ENCODE measurements around the gene NAXE.

The NAXE gene

GRCh38 chr1:156640842-156641706 lies 49.5 kb downstream of the NAXE start:
- Histone ChIP-seq H3K27me3 (ENCODE audit: insufficient read depth, low read depth) (peaks cover 97% of the 10 kb centered on the region), H3K27ac (no peak overlapping the region), H3K36me3 (ENCODE audit: insufficient read depth) (no peaks in the 10 kb centered on the region), H4K20me1 (ENCODE audit: insufficient read depth) (no peaks in the 10 kb centered on the region), H3K4me3 (IDR thresholded peaks at IDR 0.05; ENCODE audit: insufficient read depth, low read depth, low read length) (no peak overlapping the region), H3K4me1 (ENCODE audit: low read depth, poor library complexity, severe bottlenecking) (peaks cover 15% of the 10 kb centered on the region), H3K79me2 (ENCODE audit: insufficient read depth, low read depth) (no peaks in the 10 kb centered on the region), H2AFZ (ENCODE audit: low read depth) (no peak overlapping the region), H3K9ac (no peak overlapping the region), H3K4me2 (no peak overlapping the region)
- no peak for TF ChIP-seq CTCF (conservative IDR thresholded peaks at IDR 0.05; ENCODE audit: low read depth, low read length)

DNA sequence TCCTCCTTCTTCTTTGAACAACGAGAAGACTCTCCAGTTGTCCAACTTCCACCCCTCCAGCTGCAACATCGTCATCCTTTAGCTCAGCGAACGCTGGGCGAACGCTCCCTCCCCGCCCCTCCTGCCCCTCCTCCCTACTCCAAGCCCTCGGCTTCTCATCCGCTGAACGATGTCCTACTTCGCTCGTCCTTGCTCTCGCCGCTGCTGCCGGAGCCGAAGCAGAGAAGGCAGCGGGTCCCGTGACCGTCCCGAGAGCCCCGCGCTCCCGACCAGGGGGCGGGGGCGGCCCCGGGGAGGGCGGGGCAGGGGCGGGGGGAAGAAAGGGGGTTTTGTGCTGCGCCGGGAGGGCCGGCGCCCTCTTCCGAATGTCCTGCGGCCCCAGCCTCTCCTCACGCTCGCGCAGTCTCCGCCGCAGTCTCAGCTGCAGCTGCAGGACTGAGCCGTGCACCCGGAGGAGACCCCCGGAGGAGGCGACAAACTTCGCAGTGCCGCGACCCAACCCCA lies 50.2 kb downstream of the NAXE start, which contains the start of gene BCAN:
BCAN (plus strand) TSS at position 357 of the 504 bp plus-strand sequence. CDS start 3,938 bp downstream, outside the sequence.
- Histone ChIP-seq H2AFZ (ENCODE audit: low read depth) (no peak within 1 kb of the TSS), H3K36me3 (ENCODE audit: insufficient read depth) (no peaks in the 10 kb centered on the region), H3K4me3 (IDR thresholded peaks at IDR 0.05; ENCODE audit: insufficient read depth, low read depth, low read length) (no peak within 1 kb of the TSS), H3K4me1 (ENCODE audit: low read depth, poor library complexity, severe bottlenecking) (peaks cover 15% of the 10 kb centered on the region), H3K79me2 (ENCODE audit: insufficient read depth, low read depth) (no peaks in the 10 kb centered on the region), H3K27me3 (ENCODE audit: insufficient read depth, low read depth) (peaks cover 98% of the 10 kb centered on the region), H3K9ac (no peak within 1 kb of the TSS), H3K27ac (no peak within 1 kb of the TSS), H3K4me2 (no peak within 1 kb of the TSS), H4K20me1 (ENCODE audit: insufficient read depth) (no peaks in the 10 kb centered on the region)
- TF ChIP-seq CTCF (conservative IDR thresholded peaks at IDR 0.05; ENCODE audit: low read depth, low read length), result no peak

DNA sequence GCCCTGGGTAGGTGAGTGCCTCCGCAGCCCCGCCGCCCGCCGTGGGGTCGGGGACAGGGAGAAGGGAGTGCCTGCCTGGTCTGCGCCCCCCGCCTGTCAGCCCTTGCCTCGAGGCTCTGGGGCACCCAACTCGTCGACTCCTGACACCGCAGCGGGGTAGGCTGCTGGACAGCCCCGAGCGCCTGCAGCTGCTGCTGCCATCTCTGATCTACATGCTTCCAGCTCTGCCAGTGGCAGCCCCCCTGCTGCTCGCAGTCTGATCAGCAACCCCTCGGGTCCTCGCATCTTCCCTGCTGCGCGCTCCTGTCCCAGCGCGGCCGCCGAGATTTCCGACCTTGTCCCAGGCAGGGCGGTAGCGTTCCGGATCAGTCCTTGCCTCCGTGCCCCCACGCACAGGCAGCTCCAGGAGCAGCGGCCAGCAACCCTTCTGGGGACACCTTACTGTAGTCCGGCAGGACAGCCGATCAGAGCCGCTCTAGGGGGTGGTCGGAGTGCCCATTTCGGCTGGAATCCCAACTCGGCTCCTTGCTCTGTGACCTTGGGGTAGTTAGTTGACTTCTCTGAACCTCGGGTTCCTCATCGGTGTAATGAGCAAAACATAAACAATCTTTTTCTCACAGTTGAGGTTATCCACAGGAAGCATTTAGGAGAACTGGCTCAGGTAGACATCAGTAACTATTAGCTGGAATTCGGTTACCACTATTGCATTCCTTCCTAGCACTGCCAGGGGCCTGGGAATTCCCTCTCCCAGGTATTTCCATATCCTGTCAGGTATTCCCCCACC lies 50.9 kb downstream of the NAXE start:
- no peaks in the 10 kb centered on the region for H3K36me3 ChIP-seq (ENCODE audit: insufficient read depth)
- H3K27ac ChIP-seq, result no peak overlapping the region
- H2AFZ ChIP-seq (ENCODE audit: low read depth), result no peak overlapping the region
- TF ChIP-seq CTCF (conservative IDR thresholded peaks at IDR 0.05; ENCODE audit: low read depth, low read length), result no peak
- no peaks in the 10 kb centered on the region for H4K20me1 ChIP-seq (ENCODE audit: insufficient read depth)
- H3K9ac ChIP-seq, result no peak overlapping the region
- H3K4me3 ChIP-seq (IDR thresholded peaks at IDR 0.05; ENCODE audit: insufficient read depth, low read depth, low read length), result no peak overlapping the region
- no peaks in the 10 kb centered on the region for H3K79me2 ChIP-seq (ENCODE audit: insufficient read depth, low read depth)
- no peak overlapping the region for H3K4me2 ChIP-seq
- H3K4me1 ChIP-seq (ENCODE audit: low read depth, poor library complexity, severe bottlenecking), result peaks cover 15% of the 10 kb centered on the region
- H3K27me3 ChIP-seq (ENCODE audit: insufficient read depth, low read depth), result peaks cover 98% of the 10 kb centered on the region

GRCh38 chr1:156643049-156643777 lies 51.6 kb downstream of the NAXE start:
- H3K79me2 ChIP-seq (ENCODE audit: insufficient read depth, low read depth), result no peaks in the 10 kb centered on the region
- no peaks in the 10 kb centered on the region for H3K36me3 ChIP-seq (ENCODE audit: insufficient read depth)
- H3K4me2 ChIP-seq, result no peak overlapping the region
- H3K27me3 ChIP-seq (ENCODE audit: insufficient read depth, low read depth), result peaks cover 98% of the 10 kb centered on the region
- peaks cover 15% of the 10 kb centered on the region for H3K4me1 ChIP-seq (ENCODE audit: low read depth, poor library complexity, severe bottlenecking)
- no peak overlapping the region for H3K27ac ChIP-seq
- TF ChIP-seq CTCF (conservative IDR thresholded peaks at IDR 0.05; ENCODE audit: low read depth, low read length), result no peak
- H3K4me3 ChIP-seq (IDR thresholded peaks at IDR 0.05; ENCODE audit: insufficient read depth, low read depth, low read length), result no peak overlapping the region
- H2AFZ ChIP-seq (ENCODE audit: low read depth), result no peak overlapping the region
- H3K9ac ChIP-seq, result no peak overlapping the region
- no peaks in the 10 kb centered on the region for H4K20me1 ChIP-seq (ENCODE audit: insufficient read depth)
